Keratinocyte (primary cell): ENCODE data around the gene CARM1. TPM values are rescaled to one million over a fixed set of nuclear protein-coding genes. Genes with fewer than 3 reads are reported as not detected.

Experiments used
- DNase-seq: peaks from one replicate; pipeline ENCODE4 v3.0.0-alpha.2; 2011; ENCODE audit warnings: low read depth, missing footprints, low spot score
- FAIRE-seq: peaks from 2 replicates; lab custom pipeline; 2011; peaks lifted over from hg19 to GRCh38; lab: Jason Lieb, UNC
- H2AFZ ChIP-seq: 2 replicates; pipeline ENCODE4 v1.6.0; 2012; ENCODE audit warnings: low read length, control low read depth, inconsistent platforms; ENCODE audit not compliant: control insufficient read depth
- H3K27ac ChIP-seq: 2 replicates; pipeline ENCODE4 v1.5.1; 2011; ENCODE audit warnings: low read length; ENCODE audit not compliant: control insufficient read depth, insufficient read depth
- H3K27me3 ChIP-seq: 3 replicates; pipeline ENCODE4 v1.6.0; 2011; ENCODE audit warnings: low read length; ENCODE audit not compliant: control insufficient read depth, insufficient read depth; ENCODE audit errors: extremely low read depth
- H3K36me3 ChIP-seq, 2 experiments: 2 replicates in 1 of 2; 3 replicates in 1 of 2; pipeline ENCODE4 v1.5.1; 2011; ENCODE audit warnings: low read length in 2 of 2, mild to moderate bottlenecking in 1 of 2; ENCODE audit not compliant: control insufficient read depth in 2 of 2, insufficient read depth in 2 of 2; ENCODE audit errors: extremely low read depth in 1 of 2
- H3K4me1 ChIP-seq: 3 replicates; pipeline ENCODE4 v1.5.1; 2011; ENCODE audit warnings: low read length; ENCODE audit not compliant: control insufficient read depth, insufficient read depth; ENCODE audit errors: extremely low read depth
- H3K4me2 ChIP-seq: 3 replicates; pipeline ENCODE4 v1.6.0; 2011; ENCODE audit warnings: low read depth, low read length; ENCODE audit not compliant: control insufficient read depth, insufficient read depth; ENCODE audit errors: extremely low read depth
- H3K4me3 ChIP-seq, 3 experiments: fragments of 200-600 bp in 1 of 3; sonication (generic) in 1 of 3; 2 replicates in 2 of 3; 3 replicates in 1 of 3; pipeline ENCODE4 v1.5.1; 2011 to 2016; ENCODE audit warnings: low read length in 3 of 3, mild to moderate bottlenecking in 3 of 3, control low read depth in 2 of 3, inconsistent platforms in 1 of 3, low read depth in 1 of 3, mixed read lengths in 1 of 3, mixed run types in 1 of 3, moderate library complexity in 1 of 3; ENCODE audit not compliant: control insufficient read depth in 2 of 3, insufficient read depth in 2 of 3; ENCODE audit errors: extremely low read depth in 1 of 3
- H3K79me2 ChIP-seq: 2 replicates; pipeline ENCODE4 v1.6.0; 2012; ENCODE audit warnings: low read length; ENCODE audit not compliant: control insufficient read depth, insufficient read depth
- H3K9ac ChIP-seq: 3 replicates; pipeline ENCODE4 v1.6.0; 2011; ENCODE audit warnings: low read length; ENCODE audit not compliant: control insufficient read depth, insufficient read depth; ENCODE audit errors: extremely low read depth
- H3K9me1 ChIP-seq: 3 replicates; pipeline ENCODE4 v1.6.0; 2011; ENCODE audit warnings: low read length; ENCODE audit not compliant: control insufficient read depth, insufficient read depth; ENCODE audit errors: extremely low read depth
- H3K9me3 ChIP-seq: 2 replicates; pipeline ENCODE4 v1.5.1; 2012; ENCODE audit warnings: low read depth, low read length; ENCODE audit not compliant: control insufficient read depth
- H4K20me1 ChIP-seq: 3 replicates; pipeline ENCODE4 v1.6.0; 2011; ENCODE audit warnings: low read length; ENCODE audit not compliant: control insufficient read depth, insufficient read depth; ENCODE audit errors: extremely low read depth
- EZH2 ChIP-seq: IDR thresholded peaks from one replicate; pipeline ENCODE4 v1.6.1; 2012; ENCODE audit warnings: inconsistent platforms, mild to moderate bottlenecking, low read length, moderate library complexity
- dilution Hi-C: fragments of 300-500 bp; cut with MboI; formaldehyde crosslinking; loops from one replicate; pipeline ENCODE4 v1.7.0; 2020; ENCODE audit warnings: low sequenced_read_pairs; ENCODE audit not compliant: extremely low pct_ligation_motif_present
- polyA plus RNA-seq, 5 experiments: library from polyadenylated mRNA; depleted of rRNA in 3 of 5; stranded (reverse) in 3 of 5; stranded (forward) in 1 of 5; unstranded in 1 of 5; fragments of >200 nt; gene quantifications; 1 replicate in 1 of 5; 2 replicates in 3 of 5; 3 replicates in 1 of 5; pipeline versions ENCODE4 v1.2.1 to v1.2.3, GENCODE V29; 2011 to 2012; ENCODE audit warnings: missing spikeins in 2 of 5, low read depth in 1 of 5, low replicate concordance in 1 of 5
- TF ChIP-seq, protein P1 (sequence below), 3 experiments: IDR thresholded peaks in 1 of 3; conservative IDR thresholded peaks in 1 of 3; optimal IDR thresholded peaks in 1 of 3; 2 replicates in 2 of 3; 3 replicates in 1 of 3; pipeline versions ENCODE3 to v1.5.1; 2011; ENCODE audit warnings: low read length in 3 of 3, mild to moderate bottlenecking in 3 of 3, moderate library complexity in 2 of 3, control low read depth in 1 of 3, inconsistent platforms in 1 of 3; ENCODE audit not compliant: insufficient read depth in 2 of 3; ENCODE audit errors: extremely low read depth in 1 of 3

Gene CARM1
- polyA plus RNA-seq, 1 donor (not counting 4 experiments of a cell fraction or from before 2014, with no cell fraction given): 22.8 TPM

DNA sequence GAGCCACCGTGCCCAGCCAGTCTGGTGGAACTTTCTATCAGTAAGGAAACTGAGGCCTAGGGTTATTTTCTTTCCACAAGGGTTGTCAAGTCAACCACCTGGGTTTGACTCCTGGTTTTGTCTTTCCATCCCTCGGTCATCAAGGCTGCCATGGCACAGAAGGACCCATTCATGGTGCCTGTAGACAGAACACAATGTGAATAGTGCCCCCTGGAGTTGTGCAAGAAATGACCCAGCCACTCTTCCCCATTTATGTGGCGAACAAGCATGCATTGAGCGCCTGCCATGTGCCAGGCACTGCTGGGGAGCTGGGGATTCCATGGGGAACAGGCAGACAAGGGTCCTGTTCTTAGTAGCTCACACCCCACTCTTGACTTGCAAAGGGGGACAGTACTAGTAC lies 93.5 kb downstream of the CARM1 start:
- no peak overlapping the region for H3K27ac ChIP-seq
- FAIRE-seq (no peak), DNase-seq (no peak)
- no peak overlapping the region for H3K4me2 ChIP-seq
- H3K4me3 ChIP-seq: no peak overlapping the region
- H3K79me2 ChIP-seq: peaks cover 80% of the 10 kb centered on the region
- H2AFZ ChIP-seq: no peak overlapping the region
- no peaks in the 10 kb centered on the region for H3K9me3 ChIP-seq
- peaks cover 27% of the 10 kb centered on the region for H4K20me1 ChIP-seq
- H3K27me3 ChIP-seq: no peaks in the 10 kb centered on the region
- H3K4me1 ChIP-seq: peaks cover 17% of the 10 kb centered on the region
- TF ChIP-seq EZH2: no peak
- TF ChIP-seq, protein P1, sequence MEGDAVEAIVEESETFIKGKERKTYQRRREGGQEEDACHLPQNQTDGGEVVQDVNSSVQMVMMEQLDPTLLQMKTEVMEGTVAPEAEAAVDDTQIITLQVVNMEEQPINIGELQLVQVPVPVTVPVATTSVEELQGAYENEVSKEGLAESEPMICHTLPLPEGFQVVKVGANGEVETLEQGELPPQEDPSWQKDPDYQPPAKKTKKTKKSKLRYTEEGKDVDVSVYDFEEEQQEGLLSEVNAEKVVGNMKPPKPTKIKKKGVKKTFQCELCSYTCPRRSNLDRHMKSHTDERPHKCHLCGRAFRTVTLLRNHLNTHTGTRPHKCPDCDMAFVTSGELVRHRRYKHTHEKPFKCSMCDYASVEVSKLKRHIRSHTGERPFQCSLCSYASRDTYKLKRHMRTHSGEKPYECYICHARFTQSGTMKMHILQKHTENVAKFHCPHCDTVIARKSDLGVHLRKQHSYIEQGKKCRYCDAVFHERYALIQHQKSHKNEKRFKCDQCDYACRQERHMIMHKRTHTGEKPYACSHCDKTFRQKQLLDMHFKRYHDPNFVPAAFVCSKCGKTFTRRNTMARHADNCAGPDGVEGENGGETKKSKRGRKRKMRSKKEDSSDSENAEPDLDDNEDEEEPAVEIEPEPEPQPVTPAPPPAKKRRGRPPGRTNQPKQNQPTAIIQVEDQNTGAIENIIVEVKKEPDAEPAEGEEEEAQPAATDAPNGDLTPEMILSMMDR (optimal IDR thresholded peaks at IDR 0.05 in 1 of 3, IDR thresholded peaks at IDR 0.05 in 1 of 3, conservative IDR thresholded peaks at IDR 0.05 in 1 of 3; ENCODE audit: extremely low read depth in 1 of 3, insufficient read depth in 2 of 3, low read length in 3 of 3): peak in 2 of 3 experiments; percentile 19
- H3K9ac ChIP-seq: no peak overlapping the region
- dilution Hi-C loops: no loop called here
- peaks cover 0 to 6% of the 10 kb centered on the region in 2 experiments for H3K36me3 ChIP-seq
- peaks cover 8% of the 10 kb centered on the region for H3K9me1 ChIP-seq

DNA sequence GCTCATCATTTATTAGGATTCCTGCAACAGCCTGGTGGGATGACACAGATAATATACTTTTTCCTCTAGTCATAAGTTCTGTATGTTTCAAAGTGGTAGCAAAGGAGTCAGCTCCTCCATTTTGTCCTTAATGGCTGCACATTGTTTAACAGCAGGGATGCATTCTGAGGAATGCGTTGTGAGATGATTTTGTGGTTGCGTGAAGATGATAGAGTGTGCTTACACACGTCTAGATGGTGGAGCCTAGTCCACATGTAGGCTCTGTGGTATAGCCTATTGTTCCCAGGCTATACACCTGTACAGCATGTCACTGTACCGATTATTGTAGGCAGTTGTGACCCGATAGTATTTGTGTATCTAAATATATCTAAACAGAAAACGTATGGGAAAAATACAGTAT lies 94.0 kb downstream of the CARM1 start:
- Histone ChIP-seq H3K9ac (no peak overlapping the region), H2AFZ (no peak overlapping the region), H3K79me2 (peaks cover 85% of the 10 kb centered on the region), H3K4me1 (peaks cover 16% of the 10 kb centered on the region), H3K9me1 (peaks cover 8% of the 10 kb centered on the region), H3K4me3 (no peak overlapping the region), H3K9me3 (no peaks in the 10 kb centered on the region), H3K27ac (no peak overlapping the region), H4K20me1 (peaks cover 31% of the 10 kb centered on the region), H3K27me3 (no peaks in the 10 kb centered on the region), H3K4me2 (no peak overlapping the region), H3K36me3 (peaks cover 0 to 6% of the 10 kb centered on the region in 2 experiments)
- TF ChIP-seq, protein P1 (optimal IDR thresholded peaks at IDR 0.05 in 1 of 3, IDR thresholded peaks at IDR 0.05 in 1 of 3, conservative IDR thresholded peaks at IDR 0.05 in 1 of 3; ENCODE audit: extremely low read depth in 1 of 3, insufficient read depth in 2 of 3, low read length in 3 of 3): no peak
- no peak for TF ChIP-seq EZH2
- dilution Hi-C loops: no loop called here
- DNase-seq (no peak), FAIRE-seq (no peak)
